Left forelimb (tissue), 1 donor: ENCODE results near the gene IL10RB.

Source experiments
- DNase-seq: peaks from one replicate; pipeline ENCODE4 v3.0.0-alpha.2; 2018; ENCODE audit warnings: low spot score

Gene IL10RB

GRCh38 chr21:33332143-33332542 lies 66.0 kb downstream of the IL10RB start:
- DNase-seq: no peak

- DNase-seq: no peak
These were observed 68.0 kb downstream of the IL10RB start for GRCh38 chr21:33334191-33334590.

DNA sequence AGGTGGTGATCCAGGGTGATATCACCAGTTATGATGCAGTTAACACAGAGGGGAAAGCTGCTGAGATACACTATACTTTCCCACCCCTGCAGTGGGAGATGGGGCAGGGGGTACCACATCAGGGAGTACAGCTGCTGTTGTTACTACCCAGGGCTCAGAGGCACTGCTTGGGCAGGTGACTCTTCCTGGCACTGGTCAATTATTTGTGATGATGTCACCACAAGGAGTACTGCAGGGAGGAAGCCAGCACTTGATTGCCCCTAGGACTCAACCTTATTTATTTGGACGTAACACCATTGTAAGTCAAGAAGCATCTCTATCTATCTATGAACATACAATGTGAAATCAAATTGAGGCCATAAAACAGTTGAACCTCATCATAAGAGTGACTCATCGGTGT lies 68.7 kb downstream of the IL10RB start:
- DNase-seq: no peak

DNA sequence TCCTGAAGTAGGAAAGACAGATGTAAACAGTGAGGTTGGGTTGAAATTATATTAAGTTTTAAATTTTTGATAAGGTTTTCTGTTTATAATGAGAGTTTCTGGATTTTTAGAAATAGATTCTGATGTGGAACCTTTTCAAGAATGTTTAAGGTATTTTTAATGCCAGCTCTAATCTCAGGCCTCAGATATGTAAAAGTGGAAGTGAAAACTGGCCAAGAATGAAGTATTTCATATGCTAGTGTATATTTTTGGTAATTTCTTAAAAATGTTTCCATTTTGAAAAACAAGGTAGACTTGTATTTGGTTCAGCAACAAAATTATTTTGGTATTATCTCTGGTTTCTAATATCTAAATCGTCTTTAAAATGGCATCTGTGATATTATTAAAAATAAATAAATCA lies 73.0 kb downstream of the IL10RB start:
- DNase-seq: no peak

DNA sequence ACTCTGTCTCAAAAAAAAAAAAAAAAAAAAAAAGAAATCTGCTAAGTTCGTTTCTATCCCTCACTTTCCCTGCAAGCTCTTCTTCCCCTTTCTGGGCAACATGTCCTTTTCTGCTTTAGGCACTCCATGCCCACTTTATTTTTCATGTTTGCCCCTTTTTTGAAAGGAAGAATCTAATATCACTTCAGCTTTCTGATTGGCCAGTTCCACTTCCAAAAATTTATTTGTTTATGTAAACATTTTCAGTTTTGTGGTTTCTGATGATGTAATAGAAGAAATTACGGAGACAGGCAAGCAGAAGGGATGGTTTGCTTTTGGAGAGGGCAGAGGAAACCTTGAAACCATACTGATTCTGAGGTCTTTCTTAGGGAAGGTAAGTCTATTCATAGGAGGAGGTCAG lies 73.8 kb downstream of the IL10RB start:
- DNase-seq: no peak

DNA sequence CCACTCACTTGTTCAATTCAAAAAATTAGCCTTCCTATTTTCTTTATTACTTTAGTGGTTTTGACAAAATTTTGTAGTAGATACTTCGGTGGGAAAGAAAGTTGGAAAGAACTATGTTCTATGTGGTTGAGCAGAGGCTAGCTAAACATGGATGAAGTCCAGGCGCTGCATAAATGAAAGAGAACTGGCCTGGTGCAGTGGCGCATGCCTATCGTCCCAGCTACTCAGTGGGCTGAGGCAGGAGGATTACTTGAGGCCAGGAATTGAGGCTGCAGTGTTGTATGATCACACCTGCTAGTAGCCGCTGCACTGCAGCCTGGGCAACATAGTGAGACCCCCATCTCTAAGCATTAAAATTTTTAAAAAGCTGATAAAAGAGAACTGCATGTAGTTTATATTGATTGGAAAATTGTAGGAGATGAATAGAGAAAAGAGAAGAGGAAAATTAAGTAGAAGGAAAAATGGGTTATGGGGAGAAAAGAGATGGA lies 79.6 kb downstream of the IL10RB start:
- no peak for DNase-seq
